Mesenchymal stem cell (in vitro differentiated cells and primary cell): ENCODE measurements around the gene IMP4. TPM values are rescaled to one million over a fixed set of nuclear protein-coding genes. Genes with fewer than 3 reads are reported as not detected.

Experiments used
- DNase-seq: peaks from one replicate; pipeline ENCODE4 v3.0.0-alpha.2; 2013
- H2AFZ ChIP-seq: one replicate; pipeline ENCODE4 v1.6.1; 2013; ENCODE audit warnings: low read depth, mild to moderate bottlenecking, control low read depth, inconsistent platforms, low read length, moderate library complexity
- H2AK5ac ChIP-seq: 2 replicates; pipeline ENCODE4 v1.6.1; 2013; ENCODE audit warnings: low read length, moderate library complexity, mild to moderate bottlenecking, inconsistent platforms; ENCODE audit not compliant: severe bottlenecking
- H2BK120ac ChIP-seq: one replicate; pipeline ENCODE4 v1.6.1; 2013; ENCODE audit warnings: low read depth, mild to moderate bottlenecking, inconsistent platforms, low read length, moderate library complexity
- H2BK12ac ChIP-seq, 2 experiments: one replicate each; pipeline ENCODE4 v1.6.1; 2013; ENCODE audit warnings: inconsistent platforms in 2 of 2, low read length in 2 of 2, mild to moderate bottlenecking in 2 of 2, moderate library complexity in 2 of 2, control low read depth in 1 of 2
- H2BK15ac ChIP-seq: one replicate; pipeline ENCODE4 v1.6.1; 2013; ENCODE audit warnings: mild to moderate bottlenecking, low read depth, inconsistent platforms; ENCODE audit not compliant: poor library complexity, severe bottlenecking
- H2BK5ac ChIP-seq: 2 replicates; pipeline ENCODE4 v1.6.1; 2013; ENCODE audit warnings: low read depth, mild to moderate bottlenecking, low read length, control low read depth, inconsistent platforms; ENCODE audit not compliant: poor library complexity, severe bottlenecking
- H3K14ac ChIP-seq, 2 experiments: one replicate each; pipeline ENCODE4 v1.6.1; 2013; ENCODE audit warnings: inconsistent platforms in 2 of 2, low read length in 2 of 2, control low read depth in 1 of 2, mild to moderate bottlenecking in 1 of 2, moderate library complexity in 1 of 2
- H3K18ac ChIP-seq, 2 experiments: one replicate each; pipeline ENCODE4 v1.6.1; 2013; ENCODE audit warnings: inconsistent platforms in 2 of 2, low read length in 2 of 2, control low read depth in 1 of 2, low read depth in 1 of 2, mild to moderate bottlenecking in 1 of 2
- H3K23ac ChIP-seq, 2 experiments: one replicate each; pipeline ENCODE4 v1.6.1; 2013; ENCODE audit warnings: inconsistent platforms in 2 of 2, low read length in 2 of 2, mild to moderate bottlenecking in 2 of 2, moderate library complexity in 2 of 2, control low read depth in 1 of 2
- H3K27ac ChIP-seq: 2 replicates; pipeline ENCODE4 v1.5.1; 2013; ENCODE audit warnings: mild to moderate bottlenecking, moderate library complexity, low read length, control low read depth, inconsistent platforms; ENCODE audit not compliant: poor library complexity, severe bottlenecking
- H3K27me3 ChIP-seq, 2 experiments: 2 replicates each; pipeline versions ENCODE4 v1.6.1 to v1.7.0; 2013; ENCODE audit warnings: low read length in 2 of 2, mild to moderate bottlenecking in 2 of 2, moderate library complexity in 2 of 2, control low read depth in 1 of 2, inconsistent platforms in 1 of 2; ENCODE audit not compliant: control insufficient read depth in 1 of 2, insufficient read depth in 1 of 2
- H3K36me3 ChIP-seq, 2 experiments: 2 replicates each; pipeline versions ENCODE4 v1.6.1 to v1.7.0; 2013; ENCODE audit warnings: low read length in 2 of 2, control low read depth in 1 of 2, inconsistent platforms in 1 of 2, low read depth in 1 of 2, mild to moderate bottlenecking in 1 of 2; ENCODE audit not compliant: insufficient read depth in 2 of 2, control insufficient read depth in 1 of 2
- H3K4ac ChIP-seq, 2 experiments: one replicate each; pipeline ENCODE4 v1.6.1; 2013; ENCODE audit warnings: inconsistent platforms in 2 of 2, low read length in 2 of 2, mild to moderate bottlenecking in 2 of 2, moderate library complexity in 2 of 2, control low read depth in 1 of 2, low read depth in 1 of 2
- H3K4me1 ChIP-seq: 2 replicates; pipeline ENCODE4 v1.6.1; 2013; ENCODE audit warnings: low read depth, low read length, control low read depth; ENCODE audit not compliant: control insufficient read depth, insufficient read depth
- H3K4me2 ChIP-seq: 2 replicates; pipeline ENCODE4 v1.6.1; 2013; ENCODE audit warnings: low read length, mild to moderate bottlenecking, inconsistent platforms; ENCODE audit not compliant: poor library complexity, severe bottlenecking
- H3K4me3 ChIP-seq, 2 experiments: 2 replicates each; pipeline versions ENCODE4 v1.5.1 to v1.7.0; 2013; ENCODE audit warnings: low read length in 2 of 2, mild to moderate bottlenecking in 2 of 2, control low read depth in 1 of 2, low read depth in 1 of 2; ENCODE audit not compliant: insufficient read depth in 1 of 2
- H3K79me1 ChIP-seq: replicated peaks from 2 replicates; pipeline ENCODE4 v1.6.1; 2013; ENCODE audit warnings: mild to moderate bottlenecking, control low read depth, low read length, inconsistent platforms; ENCODE audit not compliant: poor library complexity, severe bottlenecking
- H3K9ac ChIP-seq: 2 replicates; pipeline ENCODE4 v1.7.0; 2013; ENCODE audit warnings: mild to moderate bottlenecking, low read length, moderate library complexity
- H3K9me3 ChIP-seq: 2 replicates; pipeline ENCODE4 v1.7.0; 2013; ENCODE audit warnings: mild to moderate bottlenecking, low read length; ENCODE audit not compliant: control insufficient read depth
- H4K8ac ChIP-seq: one replicate; pipeline ENCODE4 v1.6.1; 2013; ENCODE audit warnings: inconsistent platforms, mild to moderate bottlenecking, low read length, moderate library complexity
- H4K91ac ChIP-seq: one replicate; pipeline ENCODE4 v1.6.1; 2013; ENCODE audit warnings: mild to moderate bottlenecking, low read length, inconsistent platforms
- WGBS: methylation state at CpG from one replicate; pipeline ENCODE4 v1.1.7; 2013; ENCODE audit warnings: mixed read lengths; 5-methylcytosine and 5-hydroxymethylcytosine counted together
- small RNA-seq: library from polyadenylated mRNA; stranded (forward); fragments of <200 nt; extraction: miRNeasy Mini kit (QIAGEN cat#:217004); gene quantifications from one replicate; pipeline ENCODE3, GENCODE V24; 2013; ENCODE audit warnings: low read depth

Gene IMP4

GRCh38 chr2:130391872-130392670 lies 49.4 kb downstream of the IMP4 start:
- WGBS = 34% methylated on average over 14 of the region's 17 CpGs
- Histone ChIP-seq H3K23ac (no peak overlapping the region), H2AFZ (no peak overlapping the region), H2BK5ac (no peak overlapping the region), H3K4me2 (peak overlapping the region; percentile 85), H2BK12ac (no peak overlapping the region), H3K9ac (peak overlapping the region; percentile 86), H3K4me1 (peaks cover 17% of the 10 kb centered on the region), H3K4me3 (peak overlapping the region; percentile 79 to 84), H3K79me1 (peaks cover 2% of the 10 kb centered on the region), H2BK120ac (no peak overlapping the region), H3K9me3 (no peaks in the 10 kb centered on the region), H3K4ac (no peak overlapping the region), H3K18ac (peak overlapping the region in 1 of 2 experiments; percentile 96), H4K8ac (no peak overlapping the region), H3K14ac (peak overlapping the region in 1 of 2 experiments; percentile 35), H3K27me3 (no peaks in the 10 kb centered on the region), H2AK5ac (no peak overlapping the region), H3K27ac (no peak overlapping the region), H4K91ac (no peak overlapping the region), H3K36me3 (no peaks in the 10 kb centered on the region), H2BK15ac (no peak overlapping the region)
- peak; percentile 65 for DNase-seq

GRCh38 chr2:130393318-130393910 lies 50.7 kb downstream of the IMP4 start:
- H2BK15ac ChIP-seq = no peak overlapping the region
- H3K9ac ChIP-seq = no peak overlapping the region
- WGBS = 74% methylated on average over 7 of the region's 7 CpGs
- no peak overlapping the region for H3K14ac ChIP-seq
- no peak overlapping the region for H2BK5ac ChIP-seq
- no peak overlapping the region for H3K4me3 ChIP-seq
- peaks cover 15% of the 10 kb centered on the region for H3K4me1 ChIP-seq
- H3K18ac ChIP-seq = no peak overlapping the region
- no peak overlapping the region for H3K4me2 ChIP-seq
- H3K36me3 ChIP-seq = no peaks in the 10 kb centered on the region
- H2AFZ ChIP-seq = no peak overlapping the region
- peak overlapping the region; percentile 5 for H4K8ac ChIP-seq
- no peak overlapping the region for H2AK5ac ChIP-seq
- no peak overlapping the region for H2BK12ac ChIP-seq
- H3K79me1 ChIP-seq = no peaks in the 10 kb centered on the region
- no peak overlapping the region for H2BK120ac ChIP-seq
- DNase-seq = peak; percentile 18
- H3K27me3 ChIP-seq = no peaks in the 10 kb centered on the region
- H3K23ac ChIP-seq = no peak overlapping the region
- H3K9me3 ChIP-seq = no peaks in the 10 kb centered on the region
- no peak overlapping the region for H3K4ac ChIP-seq
- no peak overlapping the region for H4K91ac ChIP-seq
- no peak overlapping the region for H3K27ac ChIP-seq

Small RNA genes within 50 kb of the gene (small RNA-seq; reads per million reads assigned to genes)
- gene AC132479.1 = not detected
